ENCODE results near the gene PVALB. TPM values are rescaled to one million over a fixed set of nuclear protein-coding genes. Genes with fewer than 3 reads are reported as not detected.

PVALB gene
- total RNA-seq, 2 experiments from 2014 or later, result not detected

DNA sequence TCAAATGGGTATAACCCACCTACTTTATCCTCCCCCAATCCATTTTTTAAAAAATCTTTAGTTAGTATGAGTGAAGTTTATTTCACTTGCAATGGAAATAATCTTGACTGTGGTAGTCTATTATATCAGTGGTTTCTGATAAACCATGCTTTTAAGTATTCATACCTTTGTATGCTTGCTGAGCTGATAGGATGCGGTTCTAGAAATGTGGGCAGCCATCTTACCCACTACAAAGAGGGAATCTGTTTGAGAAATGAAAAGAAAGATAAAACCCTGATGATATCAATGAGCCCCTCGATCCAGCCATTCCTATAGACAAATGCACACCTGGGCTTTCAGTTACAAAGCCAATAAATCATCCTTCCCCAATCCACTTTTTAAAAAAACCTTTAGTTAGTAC, 13.8 kb upstream of the PVALB start:
- Mint-ChIP-seq H3K4me1 (peaks cover 10% of the 10 kb centered on the region), H3K27me3 (peaks cover 60% of the 10 kb centered on the region), H3K27ac (no peak overlapping the region), H3K36me3 (no peaks in the 10 kb centered on the region), H3K4me3 (no peak overlapping the region), H3K9me3 (no peaks in the 10 kb centered on the region)
- DNase-seq, result no peak

DNA sequence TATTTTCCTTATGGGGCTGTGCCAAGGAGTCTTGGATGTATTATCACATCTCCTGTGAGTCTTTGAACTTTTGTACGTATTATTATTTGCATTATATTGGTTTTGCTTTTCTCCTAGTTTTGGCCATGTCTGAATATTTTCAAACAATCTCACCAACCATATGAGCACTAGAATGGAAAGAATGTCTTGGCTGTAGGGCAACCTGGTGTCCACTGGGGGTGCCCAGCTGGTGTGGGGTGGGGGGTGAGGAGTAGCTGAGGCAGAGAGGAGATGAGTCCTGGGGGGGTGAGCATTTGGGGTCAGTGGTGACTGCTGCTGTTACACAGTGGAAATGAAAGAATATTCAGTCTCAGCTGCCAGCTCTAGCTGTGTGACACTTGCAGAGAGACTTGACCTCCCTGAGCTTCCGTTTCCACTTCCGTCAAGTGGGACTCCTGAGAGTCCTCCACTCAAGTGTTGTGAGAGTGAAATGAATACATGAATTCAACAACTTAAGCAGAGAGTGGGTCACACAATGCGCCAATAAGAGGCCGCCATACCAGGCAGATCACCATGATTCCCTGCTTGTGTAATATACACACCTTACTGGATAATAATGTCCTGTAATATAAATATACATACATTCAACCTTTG, 12.7 kb upstream of the PVALB start:
- no peak overlapping the region for H3K27ac Mint-ChIP-seq

GRCh38 chr22:36828815-36829214, 12.0 kb upstream of the PVALB start:
- peaks cover 59% of the 10 kb centered on the region for H3K27me3 Mint-ChIP-seq
- H3K4me1 Mint-ChIP-seq, result peaks cover 10% of the 10 kb centered on the region
- H3K9me3 Mint-ChIP-seq, result no peaks in the 10 kb centered on the region
- DNase-seq, result no peak
- H3K4me3 Mint-ChIP-seq, result no peak overlapping the region
- no peaks in the 10 kb centered on the region for H3K36me3 Mint-ChIP-seq
- H3K27ac Mint-ChIP-seq, result no peak overlapping the region

More for the DNA sequence above, 12.7 kb upstream of the PVALB start:
- Mint-ChIP-seq H3K4me1 (peaks cover 10% of the 10 kb centered on the region), H3K4me3 (no peak overlapping the region), H3K27me3 (peaks cover 60% of the 10 kb centered on the region), H3K9me3 (no peaks in the 10 kb centered on the region), H3K36me3 (no peaks in the 10 kb centered on the region)
- no peak for DNase-seq

- Mint-ChIP-seq H3K27ac (no peak overlapping the region), H3K36me3 (no peaks in the 10 kb centered on the region), H3K4me3 (no peak overlapping the region), H3K9me3 (no peaks in the 10 kb centered on the region), H3K27me3 (peaks cover 39% of the 10 kb centered on the region), H3K4me1 (peaks cover 10% of the 10 kb centered on the region)
- DNase-seq, result no peak
These were observed 9.4 kb upstream of the PVALB start for GRCh38 chr22:36826262-36826661.

DNA sequence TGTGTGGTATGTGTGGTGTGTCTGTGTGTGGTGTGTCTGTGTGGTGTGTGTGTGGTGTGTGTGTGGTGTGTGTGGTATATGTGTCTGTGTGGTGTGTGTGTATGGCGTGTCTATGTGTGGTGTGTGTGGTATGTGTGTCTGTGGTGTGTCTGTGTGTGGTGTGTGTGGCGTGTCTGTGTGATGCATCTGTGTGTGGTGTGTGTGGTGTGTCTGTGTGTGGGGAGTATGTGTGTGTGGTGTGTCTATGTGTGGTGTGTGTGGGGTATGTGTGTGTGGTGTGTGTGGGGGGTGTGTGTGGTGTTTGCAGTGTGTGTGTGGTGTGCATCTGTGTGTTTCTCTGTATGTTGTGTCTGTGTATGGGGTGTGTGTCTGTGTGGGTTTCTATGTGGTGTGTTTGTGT, 7.8 kb upstream of the PVALB start:
- H3K4me1 Mint-ChIP-seq, result no peaks in the 10 kb centered on the region
- peaks cover 26% of the 10 kb centered on the region for H3K27me3 Mint-ChIP-seq
- no peak for DNase-seq
- no peaks in the 10 kb centered on the region for H3K9me3 Mint-ChIP-seq
- no peaks in the 10 kb centered on the region for H3K36me3 Mint-ChIP-seq
- H3K4me3 Mint-ChIP-seq, result no peak overlapping the region
- no peak overlapping the region for H3K27ac Mint-ChIP-seq

GRCh38 chr22:36823186-36823839, 6.5 kb upstream of the PVALB start:
- no peaks in the 10 kb centered on the region for H3K4me1 Mint-ChIP-seq
- no peak for DNase-seq
- H3K9me3 Mint-ChIP-seq, result no peaks in the 10 kb centered on the region
- H3K4me3 Mint-ChIP-seq, result no peak overlapping the region
- no peaks in the 10 kb centered on the region for H3K36me3 Mint-ChIP-seq
- H3K27ac Mint-ChIP-seq, result no peak overlapping the region
- peaks cover 29% of the 10 kb centered on the region for H3K27me3 Mint-ChIP-seq

DNA sequence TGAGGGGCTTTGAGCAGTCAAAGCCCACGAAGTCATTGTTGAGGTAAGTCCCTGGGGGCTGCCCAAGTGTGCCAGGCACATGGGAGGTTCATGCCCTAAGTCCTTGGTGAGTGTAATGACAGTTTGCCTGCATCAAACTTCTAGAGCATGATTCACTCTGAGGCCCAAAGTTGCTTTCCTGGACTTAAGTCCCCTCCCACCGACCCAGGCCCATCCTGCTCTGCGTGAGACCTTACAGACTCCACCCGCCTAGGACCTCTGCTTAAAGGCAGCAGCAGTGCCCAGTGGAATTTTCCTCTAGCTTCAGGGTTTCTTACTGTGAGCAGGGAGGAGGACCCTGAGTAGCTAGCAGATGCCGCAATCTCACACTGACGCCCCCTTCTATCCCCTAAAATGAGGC, 5.7 kb upstream of the PVALB start:
- no peak overlapping the region for H3K4me3 Mint-ChIP-seq
- no peak for DNase-seq
- peaks cover 36% of the 10 kb centered on the region for H3K27me3 Mint-ChIP-seq
- no peak overlapping the region for H3K27ac Mint-ChIP-seq
- no peaks in the 10 kb centered on the region for H3K36me3 Mint-ChIP-seq
- no peaks in the 10 kb centered on the region for H3K9me3 Mint-ChIP-seq
- peaks cover 1% of the 10 kb centered on the region for H3K4me1 Mint-ChIP-seq

- Mint-ChIP-seq H3K4me3 (no peak overlapping the region), H3K27ac (no peak overlapping the region), H3K4me1 (peaks cover 7% of the 10 kb centered on the region), H3K36me3 (no peaks in the 10 kb centered on the region), H3K9me3 (no peaks in the 10 kb centered on the region), H3K27me3 (peaks cover 57% of the 10 kb centered on the region)
- DNase-seq, result no peak
These were observed 2.3 kb upstream of the PVALB start for GRCh38 chr22:36819112-36819511.

GRCh38 chr22:36818010-36818642, 1.3 kb upstream of the PVALB start:
- Mint-ChIP-seq H3K4me3 (no peak overlapping the region), H3K27ac (no peak overlapping the region), H3K27me3 (peaks cover 62% of the 10 kb centered on the region), H3K9me3 (no peaks in the 10 kb centered on the region), H3K36me3 (no peaks in the 10 kb centered on the region), H3K4me1 (peaks cover 7% of the 10 kb centered on the region)
- DNase-seq, result no peak

- Mint-ChIP-seq H3K9me3 (no peaks in the 10 kb centered on the region), H3K36me3 (no peaks in the 10 kb centered on the region), H3K4me1 (peaks cover 7% of the 10 kb centered on the region), H3K27ac (no peak overlapping the region), H3K27me3 (peaks cover 68% of the 10 kb centered on the region), H3K4me3 (no peak overlapping the region)
- no peak for DNase-seq
These were observed 652 bp upstream of the PVALB start for GRCh38 chr22:36817525-36817848.

GRCh38 chr22:36816339-36816635, 548 bp downstream of the PVALB start:
- no peaks in the 10 kb centered on the region for H3K36me3 Mint-ChIP-seq
- peaks cover 68% of the 10 kb centered on the region for H3K27me3 Mint-ChIP-seq
- H3K27ac Mint-ChIP-seq, result no peak overlapping the region
- peaks cover 7% of the 10 kb centered on the region for H3K4me1 Mint-ChIP-seq
- DNase-seq, result no peak
- no peaks in the 10 kb centered on the region for H3K9me3 Mint-ChIP-seq
- H3K4me3 Mint-ChIP-seq, result no peak overlapping the region

DNA sequence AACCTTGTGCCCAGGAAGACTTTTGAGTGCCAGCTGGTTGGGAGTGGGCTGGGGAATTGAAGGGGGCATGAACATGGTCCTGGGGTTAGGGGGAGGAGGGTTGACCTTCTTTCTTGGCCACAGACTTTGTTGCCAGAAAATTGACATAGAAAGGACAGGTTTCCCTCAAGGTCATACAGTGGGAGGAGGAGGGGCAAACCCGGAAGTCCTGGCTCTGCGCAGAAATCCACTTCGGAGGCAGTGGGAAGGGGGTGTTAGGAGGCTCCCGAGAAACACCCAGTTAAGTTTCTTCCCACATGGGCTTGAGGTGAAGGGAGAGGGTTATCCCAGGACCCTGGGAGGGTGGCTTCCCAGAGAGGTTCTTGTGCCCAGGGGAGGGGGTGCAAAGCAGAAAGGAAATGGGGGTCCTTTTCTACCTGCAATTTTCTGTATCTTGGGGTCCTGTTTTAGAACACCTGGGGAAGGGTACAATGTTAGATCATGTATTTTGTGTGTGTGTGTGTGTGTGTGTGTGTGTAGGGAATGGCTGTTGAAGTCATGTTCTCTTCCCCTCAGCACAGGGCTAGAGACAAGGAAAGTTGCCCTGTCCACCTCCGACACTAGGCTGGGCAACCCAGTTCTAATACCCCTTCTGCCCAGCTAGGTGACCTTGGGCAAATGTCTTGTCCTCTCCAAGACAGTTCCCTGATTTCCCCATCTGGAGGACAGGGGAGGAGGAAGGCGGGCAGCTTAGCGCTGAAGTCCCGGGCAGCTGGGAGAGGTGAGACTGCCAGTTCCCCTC, 1.1 kb downstream of the PVALB start:
- peaks cover 7% of the 10 kb centered on the region for H3K4me1 Mint-ChIP-seq
- no peak overlapping the region for H3K27ac Mint-ChIP-seq
- peaks cover 68% of the 10 kb centered on the region for H3K27me3 Mint-ChIP-seq
- no peaks in the 10 kb centered on the region for H3K9me3 Mint-ChIP-seq
- no peak for DNase-seq
- no peak overlapping the region for H3K4me3 Mint-ChIP-seq
- H3K36me3 Mint-ChIP-seq, result no peaks in the 10 kb centered on the region

DNA sequence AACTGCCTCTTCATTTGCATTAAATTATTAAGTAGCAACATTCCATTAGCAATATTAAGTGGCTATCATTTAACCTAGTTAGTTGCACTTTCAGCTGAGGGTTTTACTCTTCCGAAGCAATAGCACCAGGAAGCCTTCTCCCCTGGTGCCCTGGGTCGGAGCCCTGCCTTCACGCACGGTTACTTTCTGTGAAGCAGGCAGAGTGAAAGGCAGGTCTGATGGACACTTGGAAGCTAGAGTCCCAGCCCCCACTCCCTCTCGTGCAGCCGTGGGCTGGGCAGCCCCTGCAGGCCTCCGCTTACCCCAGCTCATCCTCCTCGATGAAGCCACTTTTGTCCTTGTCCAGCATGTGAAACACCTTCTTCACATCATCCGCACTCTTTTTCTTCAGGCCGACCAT, 2.0 kb downstream of the PVALB start:
- no peak overlapping the region for H3K27ac Mint-ChIP-seq
- no peaks in the 10 kb centered on the region for H3K36me3 Mint-ChIP-seq
- DNase-seq, result no peak
- H3K27me3 Mint-ChIP-seq, result peaks cover 67% of the 10 kb centered on the region
- H3K4me3 Mint-ChIP-seq, result no peak overlapping the region
- peaks cover 7% of the 10 kb centered on the region for H3K4me1 Mint-ChIP-seq
- H3K9me3 Mint-ChIP-seq, result no peaks in the 10 kb centered on the region

- Mint-ChIP-seq H3K4me1 (peaks cover 19% of the 10 kb centered on the region), H3K36me3 (no peaks in the 10 kb centered on the region), H3K9me3 (no peaks in the 10 kb centered on the region), H3K27ac (no peak overlapping the region), H3K4me3 (no peak overlapping the region), H3K27me3 (peaks cover 37% of the 10 kb centered on the region)
- no peak for DNase-seq
These were observed 5.6 kb downstream of the PVALB start for GRCh38 chr22:36811094-36811800.

DNA sequence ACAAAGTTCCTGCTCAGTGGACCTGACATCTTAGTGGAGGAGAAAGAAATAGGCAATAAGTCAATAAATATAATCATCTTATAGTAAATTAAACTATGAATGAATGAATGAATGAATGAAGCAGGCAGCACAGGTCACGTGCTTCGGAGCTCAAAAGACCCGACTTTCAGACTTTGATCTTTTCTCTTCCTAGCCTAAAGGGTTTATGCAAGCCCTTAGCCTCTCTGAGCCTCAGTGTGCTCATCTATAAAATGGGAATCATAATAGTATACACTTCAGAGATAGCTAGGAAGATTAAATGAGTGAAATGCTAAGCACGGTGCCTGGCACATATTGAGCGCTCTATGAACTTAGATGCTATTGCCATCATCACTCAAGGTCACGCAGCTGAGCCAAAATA, 7.5 kb downstream of the PVALB start:
- Mint-ChIP-seq H3K36me3 (no peaks in the 10 kb centered on the region), H3K4me1 (peaks cover 16% of the 10 kb centered on the region), H3K4me3 (no peak overlapping the region), H3K27me3 (peaks cover 18% of the 10 kb centered on the region), H3K27ac (no peak overlapping the region), H3K9me3 (no peaks in the 10 kb centered on the region)
- DNase-seq, result no peak
